ENCODE results near the gene SLC36A3. TPM values are rescaled to one million over a fixed set of nuclear protein-coding genes. Genes with fewer than 3 reads are reported as not detected.
"Not testable (repeated sequence)": the region's sequence is repeated elsewhere in the genome, so short reads cannot be mapped to it uniquely, and the experiment has no call there.

SLC36A3 gene
- total RNA-seq, 1 donor from 2014 or later: not detected

- DNase-seq (ENCODE audit: low read depth in 2 of 2): no peak
These were observed 43.6 kb downstream of the SLC36A3 start for GRCh38 chr5:151259931-151260330.

DNA sequence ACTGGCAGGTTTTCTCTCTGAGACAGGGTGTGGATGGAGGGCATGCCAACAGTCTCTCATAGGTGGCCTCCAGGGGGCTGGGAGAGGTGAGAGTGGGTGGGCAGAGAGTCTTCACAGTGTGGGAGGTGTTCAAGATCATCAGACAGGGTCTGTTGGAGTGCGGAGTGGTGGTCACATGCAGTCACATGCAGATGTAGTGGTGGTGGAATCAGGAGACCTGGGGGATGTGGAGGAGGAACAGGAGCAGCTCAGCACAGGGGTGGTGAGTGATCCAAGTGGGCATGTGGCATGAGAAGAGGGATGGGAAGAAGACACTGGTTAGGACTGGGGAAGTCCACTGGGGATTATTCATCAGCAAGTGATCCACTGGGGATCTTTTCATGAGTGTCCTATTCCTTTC lies 44.8 kb downstream of the SLC36A3 start:
- no peak for DNase-seq (ENCODE audit: low read depth in 2 of 2)

DNA sequence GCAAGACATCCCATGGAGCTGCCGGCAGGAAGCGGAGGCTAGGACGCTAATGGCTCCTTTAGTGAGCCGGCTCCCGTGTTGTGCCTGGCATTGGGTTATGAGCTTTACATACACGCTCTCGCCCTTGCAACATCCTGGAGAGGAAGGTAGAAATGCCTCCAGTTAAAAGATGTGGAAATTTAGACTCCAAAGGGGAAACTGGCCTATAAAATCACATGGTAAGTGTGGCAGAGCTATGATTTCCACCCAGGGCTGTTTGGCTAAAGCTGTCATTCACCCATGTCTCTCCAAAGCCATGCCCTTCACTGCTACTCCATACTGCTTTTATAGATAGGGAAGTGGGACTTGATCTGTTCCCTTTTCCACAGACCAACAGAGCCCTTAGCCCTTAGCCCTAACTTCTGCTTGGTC lies 45.4 kb downstream of the SLC36A3 start:
- no peak for DNase-seq (ENCODE audit: low read depth in 2 of 2)

DNA sequence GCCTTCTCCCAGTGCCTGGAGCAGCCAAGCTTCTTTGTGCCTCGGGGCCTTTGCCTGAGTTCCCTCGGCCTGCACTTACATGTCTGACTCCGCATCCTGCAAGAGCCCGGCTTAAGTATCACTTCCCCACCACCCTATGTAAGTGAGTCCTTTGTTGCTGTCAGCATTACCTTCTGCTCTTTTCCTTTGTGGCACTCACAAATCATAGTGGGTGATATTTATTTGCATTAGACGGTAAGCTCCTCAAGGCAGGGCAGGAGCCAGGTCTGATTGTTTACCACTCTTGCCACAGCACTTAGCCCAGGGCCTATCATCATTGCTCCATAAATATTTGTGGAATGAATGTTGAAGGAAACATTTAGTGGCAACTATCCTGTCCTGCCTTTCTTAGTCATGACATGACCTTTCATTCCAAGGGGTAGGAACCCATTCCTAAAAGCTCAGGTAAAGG lies 45.8 kb downstream of the SLC36A3 start:
- no peak for DNase-seq (ENCODE audit: low read depth in 2 of 2)

DNA sequence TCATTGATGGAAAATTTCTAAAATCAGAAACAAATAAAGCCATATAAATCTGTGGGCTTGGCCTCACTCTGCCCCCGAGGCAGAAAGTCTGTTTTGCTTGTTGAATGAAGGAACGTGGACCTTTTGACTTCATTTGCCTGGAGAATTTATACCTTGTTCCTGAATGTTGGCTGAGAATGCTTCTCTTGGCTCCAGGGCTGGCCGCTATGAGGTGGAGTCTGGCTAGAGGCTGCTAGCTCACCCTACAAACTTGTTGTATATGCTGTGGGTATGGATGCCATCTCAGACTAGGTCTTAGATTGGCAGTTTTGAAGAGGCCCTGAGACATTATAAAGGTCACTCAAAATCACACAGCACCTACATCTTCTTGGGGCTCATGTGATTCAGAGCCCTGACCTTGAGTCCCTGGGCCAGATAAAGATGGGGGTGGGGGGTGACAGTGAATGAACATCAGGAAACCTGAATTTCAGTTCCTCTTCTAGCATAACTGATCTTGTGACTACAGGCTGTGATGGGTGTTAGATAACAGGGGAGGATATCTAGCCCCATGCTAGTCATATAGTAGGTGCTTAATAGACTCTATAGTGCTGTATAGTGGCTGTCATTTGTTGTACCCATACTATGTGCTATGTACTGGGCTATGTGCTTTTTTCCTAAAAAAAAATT lies 47.8 kb downstream of the SLC36A3 start:
- no peak for DNase-seq (ENCODE audit: low read depth in 2 of 2)

DNA sequence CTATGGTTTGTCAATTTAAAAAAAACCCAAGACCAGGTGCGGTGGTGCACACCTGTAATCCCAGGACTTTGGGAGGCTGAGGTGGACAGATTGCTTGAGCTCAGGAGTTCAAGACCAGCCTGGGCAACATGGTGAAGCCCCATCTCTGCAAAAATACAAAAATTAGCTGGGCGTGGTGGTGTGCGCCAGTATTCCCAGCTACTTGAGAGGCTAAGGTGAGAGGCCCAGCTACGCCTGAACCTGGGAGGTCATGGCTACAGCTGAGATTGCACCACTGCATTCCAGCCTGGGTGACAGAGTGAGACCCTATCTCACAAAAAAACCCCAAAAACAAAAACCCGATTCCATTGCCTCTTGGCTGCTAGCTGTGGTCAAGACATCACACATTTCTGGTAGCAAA lies 48.6 kb downstream of the SLC36A3 start:
- DNase-seq (ENCODE audit: low read depth in 2 of 2): not testable (repeated sequence)

GRCh38 chr5:151254556-151254955 lies 49.0 kb downstream of the SLC36A3 start:
- DNase-seq (ENCODE audit: low read depth in 2 of 2): no peak

- DNase-seq (ENCODE audit: low read depth in 2 of 2): no peak
These were observed 50.0 kb downstream of the SLC36A3 start for GRCh38 chr5:151253605-151253950.

DNA sequence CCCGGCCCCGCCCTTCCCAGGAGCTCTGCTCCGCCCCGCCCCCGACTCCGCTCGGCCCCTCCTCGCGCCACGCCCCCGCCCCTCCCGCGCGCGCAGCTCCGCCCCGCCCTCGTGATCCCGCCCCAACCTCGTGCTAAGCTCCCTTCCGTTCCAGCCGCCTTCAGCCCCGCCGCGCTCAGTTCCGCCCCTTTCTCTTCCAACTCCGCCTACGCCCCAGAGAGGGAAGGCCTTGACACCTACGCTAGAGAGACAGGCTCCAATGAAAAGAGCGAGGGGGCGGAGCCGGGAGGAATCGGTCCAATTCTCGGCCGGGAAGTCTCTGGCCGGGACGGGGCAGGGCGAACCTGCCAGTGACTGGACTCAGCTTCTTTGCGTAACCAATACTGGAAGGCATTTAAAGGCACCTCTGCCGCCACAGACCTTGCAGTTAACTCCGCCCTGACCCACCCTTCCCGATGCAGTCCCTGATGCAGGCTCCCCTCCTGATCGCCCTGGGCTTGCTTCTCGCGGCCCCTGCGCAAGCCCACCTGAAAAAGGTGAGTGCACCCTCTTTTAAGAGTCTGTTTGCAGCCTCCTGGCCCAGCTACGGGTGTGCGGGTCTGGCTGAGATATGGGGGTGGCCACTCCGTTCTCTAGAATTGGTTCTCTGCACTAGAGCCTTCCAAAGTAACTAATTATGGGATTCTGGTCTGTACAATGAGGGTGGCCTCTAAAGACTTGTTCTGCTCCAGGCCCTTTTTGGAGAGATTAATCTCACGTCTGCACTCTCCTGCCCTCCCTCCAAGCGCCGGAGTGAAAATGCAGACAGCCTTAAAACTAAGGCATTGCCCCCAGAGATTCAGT lies 50.6 kb downstream of the SLC36A3 start, which contains the start of gene GM2A:
TSS of gene GM2A (plus strand) at position 424 of the 843 bp plus-strand sequence. CDS start at position 456, 32 bp downstream.
- peak; percentile 99 to 100 for DNase-seq (ENCODE audit: low read depth in 2 of 2)

GRCh38 chr5:151251621-151252020 lies 51.9 kb downstream of the SLC36A3 start:
- no peak for DNase-seq (ENCODE audit: low read depth in 2 of 2)

DNA sequence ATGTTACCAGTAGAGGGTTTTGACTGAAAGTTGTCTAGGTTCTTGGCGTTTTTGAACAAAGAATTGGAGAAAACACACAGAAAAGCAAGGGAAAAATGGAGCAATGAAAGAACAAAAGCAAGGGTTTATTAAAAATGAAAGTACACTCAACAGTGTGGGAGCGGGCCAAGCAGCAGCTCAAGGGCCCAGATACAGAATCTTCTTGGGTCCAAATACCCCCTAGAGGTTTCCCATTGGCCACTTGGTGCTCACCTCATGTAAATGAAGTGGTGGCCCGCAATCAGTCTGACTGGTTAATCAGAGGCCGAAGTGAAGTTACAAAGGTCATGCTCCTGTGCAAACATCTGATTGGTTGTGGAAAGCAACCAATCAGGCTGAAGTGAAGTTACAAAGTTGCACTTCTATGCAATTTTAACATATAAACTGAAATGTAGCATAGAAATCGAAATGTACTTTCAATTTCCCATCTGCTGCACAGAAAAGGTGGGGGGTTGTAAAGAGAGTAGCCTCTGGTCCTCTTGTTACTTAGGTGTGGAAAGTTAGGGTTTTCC lies 52.5 kb downstream of the SLC36A3 start:
- no peak for DNase-seq (ENCODE audit: low read depth in 2 of 2)

- DNase-seq (ENCODE audit: low read depth in 2 of 2): no peak
These were observed 53.1 kb downstream of the SLC36A3 start for GRCh38 chr5:151250346-151251000.

DNA sequence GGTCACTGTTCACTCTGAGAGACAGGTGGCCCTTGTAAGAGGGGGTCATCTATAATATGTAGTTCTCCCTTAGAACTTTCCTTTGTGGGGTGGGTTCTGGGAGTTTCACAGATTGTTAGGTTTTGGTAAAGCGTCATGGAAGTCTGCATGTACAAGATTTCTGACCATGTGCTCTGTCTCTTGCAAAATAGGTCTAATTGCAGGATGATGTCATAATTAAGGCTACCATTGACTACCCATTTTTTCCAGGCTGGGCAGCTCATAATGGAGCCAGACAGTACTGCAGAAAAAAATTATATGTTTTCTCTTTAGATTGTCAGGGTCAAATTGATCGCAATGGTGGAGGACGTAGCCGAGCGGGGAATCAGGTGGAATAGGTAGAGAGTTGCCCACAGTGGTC lies 54.3 kb downstream of the SLC36A3 start:
- DNase-seq (ENCODE audit: low read depth in 2 of 2): no peak

GRCh38 chr5:151248651-151249050 lies 54.9 kb downstream of the SLC36A3 start:
- DNase-seq (ENCODE audit: low read depth in 2 of 2): no peak

GRCh38 chr5:151245680-151246219 lies 57.8 kb downstream of the SLC36A3 start:
- DNase-seq (ENCODE audit: low read depth in 2 of 2): no peak

- DNase-seq (ENCODE audit: low read depth in 2 of 2): no peak
These were observed 59.4 kb downstream of the SLC36A3 start for GRCh38 chr5:151244206-151244605.

DNA sequence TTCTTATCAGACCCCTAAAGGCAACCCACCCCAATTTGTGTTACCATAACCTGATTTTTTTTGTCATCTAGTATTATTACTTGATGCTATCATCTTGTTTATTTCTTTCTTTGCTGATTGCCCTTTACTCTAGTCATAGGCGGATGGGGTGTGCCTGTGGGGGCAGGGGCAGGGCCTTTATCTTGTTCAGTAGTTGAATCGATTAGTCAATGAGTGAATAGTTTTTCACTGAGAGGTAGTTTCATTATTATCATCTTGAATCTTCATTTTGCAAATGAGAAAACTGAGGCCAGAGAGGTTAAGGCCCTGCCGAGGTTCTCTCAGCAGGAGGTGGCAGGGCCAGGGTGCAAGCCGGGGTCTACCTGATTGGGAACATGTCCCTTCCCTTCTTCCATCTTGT lies 60.0 kb downstream of the SLC36A3 start:
- DNase-seq (ENCODE audit: low read depth in 2 of 2): no peak

GRCh38 chr5:151243127-151243526 lies 60.4 kb downstream of the SLC36A3 start:
- DNase-seq (ENCODE audit: low read depth in 2 of 2): no peak

DNA sequence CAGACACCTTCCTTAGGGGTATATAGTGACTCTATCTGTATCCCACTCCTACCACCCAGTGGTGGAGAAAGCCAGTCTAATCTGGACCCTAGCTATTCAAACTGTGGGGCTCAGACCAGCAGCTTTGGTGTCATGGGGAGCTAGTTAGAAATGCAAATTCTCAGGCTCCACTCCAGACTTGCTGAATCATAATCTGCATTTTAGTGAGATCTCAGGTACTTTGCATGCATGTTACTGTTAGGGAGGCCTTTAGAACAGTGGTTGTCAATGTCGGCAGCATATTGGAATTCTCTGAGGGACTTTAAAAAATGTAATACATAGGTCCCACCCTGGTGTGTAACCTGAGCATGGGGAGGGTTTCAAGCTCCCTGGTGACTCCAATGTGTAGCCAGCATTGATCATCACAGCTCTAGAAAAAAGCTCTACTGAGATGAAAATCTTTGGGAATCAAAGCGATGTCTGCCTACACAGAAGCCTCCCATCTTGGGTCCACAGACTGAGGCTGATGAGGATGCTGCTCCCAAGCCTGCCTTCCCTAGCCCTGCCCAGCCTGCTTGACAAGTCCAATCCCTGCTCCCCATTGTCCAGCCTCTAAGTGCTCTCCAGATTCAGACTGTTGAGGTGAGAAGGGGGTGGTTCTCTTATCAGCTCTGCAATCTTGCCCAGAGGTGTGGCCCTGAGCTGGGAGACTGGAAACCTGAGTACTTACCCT lies 62.5 kb downstream of the SLC36A3 start:
- DNase-seq (ENCODE audit: low read depth in 2 of 2): no peak

DNA sequence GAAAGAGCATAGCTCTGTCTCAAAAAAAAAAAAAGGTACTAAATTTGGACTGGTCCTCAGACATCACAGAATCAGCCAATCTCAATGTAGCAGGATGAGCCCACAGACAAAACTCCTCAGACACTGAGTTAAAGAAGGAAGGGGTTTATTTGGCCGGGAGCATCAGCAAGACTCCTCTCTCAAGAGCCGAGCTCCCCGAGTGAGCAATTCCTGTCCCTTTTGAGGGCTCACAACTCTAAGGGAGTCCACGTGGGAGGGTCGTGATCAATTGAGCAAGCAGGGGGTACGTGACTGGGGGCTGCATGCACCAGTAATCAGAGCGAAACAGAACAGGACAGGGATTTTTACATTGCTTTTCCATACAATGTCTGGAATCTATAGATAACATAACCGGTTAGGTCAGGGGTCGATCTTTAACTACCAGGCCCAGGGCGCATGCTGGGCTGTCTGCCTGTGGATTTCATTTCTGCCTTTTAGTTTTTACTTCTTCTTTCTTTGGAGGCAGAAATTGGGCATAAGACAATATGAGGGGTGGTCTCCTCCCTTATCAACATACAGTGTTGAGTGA lies 63.2 kb downstream of the SLC36A3 start:
- DNase-seq (ENCODE audit: low read depth in 2 of 2): not testable (repeated sequence)

Measured in lung microvascular endothelial cell (primary cell).